Esophagus squamous epithelium (tissue), 4 donors: ENCODE results near the gene PTPRQ.

Source experiments
- CTCF ChIP-seq, 6 experiments: fragments of 450-650 bp in 4 of 6; fragments of 200-600 bp in 2 of 6; sonication (generic) in 2 of 6; IDR thresholded peaks; one replicate each; pipeline ENCODE4 v1.5.1; 2016 to 2019; ENCODE audit warnings: antibody characterized with exemption in 6 of 6, mild to moderate bottlenecking in 4 of 6, moderate library complexity in 4 of 6
- POLR2A ChIP-seq, 4 donors: fragments of 450-650 bp; IDR thresholded peaks; one replicate each; pipeline ENCODE4 v1.6.1; 2017; ENCODE audit warnings: antibody characterized with exemption in 4 of 4, mild to moderate bottlenecking in 4 of 4, moderate library complexity in 3 of 4

- TF ChIP-seq CTCF (IDR thresholded peaks at IDR 0.05) (no peak), POLR2A (IDR thresholded peaks at IDR 0.05) (no peak)
Measured at GRCh38 chr12:80690090-80690489, 246.1 kb downstream of the PTPRQ start.
